Common myeloid progenitor, CD34-positive (primary cell): ENCODE results near the gene MAN1A1.
A peak's percentile ranks its signal among the peaks of the same experiment; 100 is the strongest.
"Not testable (repeated sequence)": the region's sequence is repeated elsewhere in the genome, so short reads cannot be mapped to it uniquely, and the experiment has no call there.

ENCODE experiments used
- CTCF ChIA-PET: fragments of 350-600 bp; sonication (Branson Sonifier 250); formaldehyde crosslinking; loops from one replicate; lab custom pipeline; 2021; ENCODE audit warnings: antibody characterized with exemption; lab: Charles Lee
- POLR2A ChIA-PET: fragments of 350-600 bp; sonication (Branson Sonifier 250); formaldehyde crosslinking; loops from one replicate; lab custom pipeline; 2021; ENCODE audit warnings: antibody characterized with exemption; lab: Charles Lee
- DNase-seq, 3 donors: peaks; one replicate each; pipeline versions ENCODE4 v3.0.0 to v3.0.0-alpha.2; 2013
- H3K27ac ChIP-seq, 2 experiments: 1 replicate in 1 of 2; 2 replicates in 1 of 2; pipeline ENCODE4 v1.7.0; 2013; ENCODE audit warnings: inconsistent platforms in 2 of 2, low read length in 2 of 2, mild to moderate bottlenecking in 2 of 2, low read depth in 1 of 2, moderate library complexity in 1 of 2; ENCODE audit not compliant: severe bottlenecking in 2 of 2, insufficient read depth in 1 of 2, poor library complexity in 1 of 2
- H3K27me3 ChIP-seq, 5 experiments: replicated peaks in 2 of 5; 1 replicate in 3 of 5; 2 replicates in 2 of 5; pipeline versions ENCODE4 v1.6.1 to v1.7.0; 2013; ENCODE audit warnings: low read length in 4 of 5, mild to moderate bottlenecking in 2 of 5, moderate library complexity in 2 of 5, inconsistent platforms in 1 of 5; ENCODE audit not compliant: insufficient read depth in 5 of 5, control insufficient read depth in 4 of 5
- H3K36me3 ChIP-seq, 4 experiments: 1 replicate in 2 of 4; 2 replicates in 2 of 4; pipeline versions ENCODE4 v1.6.1 to v1.7.0; 2013; ENCODE audit warnings: low read length in 3 of 4, control low read depth in 1 of 4, mild to moderate bottlenecking in 1 of 4; ENCODE audit not compliant: control insufficient read depth in 4 of 4, insufficient read depth in 4 of 4
- H3K4me1 ChIP-seq, 4 experiments: 1 replicate in 3 of 4; 2 replicates in 1 of 4; pipeline versions ENCODE4 v1.6.1 to v1.7.1; 2013; ENCODE audit warnings: low read length in 3 of 4, mild to moderate bottlenecking in 3 of 4, control low read depth in 1 of 4, inconsistent platforms in 1 of 4, moderate library complexity in 1 of 4; ENCODE audit not compliant: control insufficient read depth in 4 of 4, insufficient read depth in 4 of 4; ENCODE audit errors: control extremely low read depth in 1 of 4
- H3K4me3 ChIP-seq, 7 experiments: 1 replicate in 4 of 7; 2 replicates in 3 of 7; pipeline versions ENCODE4 v1.5.1 to v1.7.0; 2013; ENCODE audit warnings: mild to moderate bottlenecking in 7 of 7, low read length in 6 of 7, moderate library complexity in 6 of 7, inconsistent platforms in 2 of 7, low read depth in 2 of 7, control low read depth in 1 of 7; ENCODE audit not compliant: insufficient read depth in 4 of 7, control insufficient read depth in 1 of 7; ENCODE audit errors: extremely low read depth in 1 of 7
- H3K9me3 ChIP-seq, 5 experiments: 1 replicate in 4 of 5; 2 replicates in 1 of 5; pipeline versions ENCODE4 v1.6.1 to v1.7.1; 2013; ENCODE audit warnings: low read length in 4 of 5, mild to moderate bottlenecking in 2 of 5, inconsistent platforms in 1 of 5, low read depth in 1 of 5, moderate library complexity in 1 of 5; ENCODE audit not compliant: control insufficient read depth in 4 of 5, insufficient read depth in 2 of 5; ENCODE audit errors: control extremely low read depth in 1 of 5
- WGBS: methylation state at CpG from one replicate; pipeline ENCODE4 v1.1.5; 2013; ENCODE audit not compliant: insufficient coverage; 5-methylcytosine and 5-hydroxymethylcytosine counted together

Gene MAN1A1

GRCh38 chr6:119157506-119157815 lies 192.1 kb downstream of the MAN1A1 start:
- 97% methylated on average over 3 of the region's 3 CpGs for WGBS
- CTCF ChIA-PET = no interaction called here
- no peaks in the 10 kb centered on the region for H3K4me1 ChIP-seq
- H3K4me3 ChIP-seq = no peak overlapping the region
- DNase-seq = no peak
- no peaks in the 10 kb centered on the region for H3K27me3 ChIP-seq
- H3K36me3 ChIP-seq = no peaks in the 10 kb centered on the region
- H3K9me3 ChIP-seq = no peaks in the 10 kb centered on the region
- H3K27ac ChIP-seq = no peak overlapping the region
- POLR2A ChIA-PET = no interaction called here

- Histone ChIP-seq H3K4me1 (no peaks in the 10 kb centered on the region), H3K9me3 (no peaks in the 10 kb centered on the region), H3K27ac (no peak overlapping the region), H3K4me3 (no peak overlapping the region), H3K27me3 (no peaks in the 10 kb centered on the region), H3K36me3 (no peaks in the 10 kb centered on the region)
- ChIA-PET CTCF (no interaction called here), POLR2A (no interaction called here)
- DNase-seq = no peak
- 100% methylated on average over 4 of the region's 8 CpGs for WGBS
These were observed 192.6 kb downstream of the MAN1A1 start for GRCh38 chr6:119156757-119157505.

- WGBS = no CpG with 5 or more reads among the region's 4 CpGs
- H3K4me3 ChIP-seq, H3K27ac ChIP-seq, CTCF ChIA-PET, H3K36me3 ChIP-seq, H3K4me1 ChIP-seq, H3K9me3 ChIP-seq, POLR2A ChIA-PET, H3K27me3 ChIP-seq, DNase-seq: not testable (repeated sequence)
These were observed 193.5 kb downstream of the MAN1A1 start for GRCh38 chr6:119156082-119156481.

GRCh38 chr6:119152187-119152586 lies 197.4 kb downstream of the MAN1A1 start:
- ChIA-PET CTCF (no interaction called here), POLR2A (no interaction called here)
- H3K4me1 ChIP-seq = peaks cover 0 to 12% (median 6%) of the 10 kb centered on the region in 4 experiments
- H3K9me3 ChIP-seq = peaks cover 0 to 1% (median 0%) of the 10 kb centered on the region in 5 experiments
- no peaks in the 10 kb centered on the region for H3K36me3 ChIP-seq
- DNase-seq = no peak
- 67% methylated on average over 1 of the region's 3 CpGs for WGBS
- no peaks in the 10 kb centered on the region for H3K27me3 ChIP-seq
- H3K4me3 ChIP-seq = no peak overlapping the region
- no peak overlapping the region for H3K27ac ChIP-seq

GRCh38 chr6:119148825-119149525 lies 200.6 kb downstream of the MAN1A1 start:
- DNase-seq = no peak
- no peak overlapping the region for H3K4me3 ChIP-seq
- H3K27me3 ChIP-seq = no peaks in the 10 kb centered on the region
- peaks cover 0 to 1% (median 0%) of the 10 kb centered on the region in 5 experiments for H3K9me3 ChIP-seq
- H3K36me3 ChIP-seq = no peaks in the 10 kb centered on the region
- ChIA-PET POLR2A (interaction anchor here (0.6 kb wide), 1 partner anchor 67 kb away, joined by 3 read pairs; no protein-coding TSS in a partner anchor), CTCF (interaction anchor here (0.7 to 4.6 kb wide), 16 partner anchors 10 to 1679 kb away, joined by 3 to 31 read pairs (median 5); no protein-coding TSS in a partner anchor)
- no peak overlapping the region for H3K27ac ChIP-seq
- peaks cover 0 to 36% (median 19%) of the 10 kb centered on the region in 4 experiments for H3K4me1 ChIP-seq
- WGBS = 87% methylated on average over 7 of the region's 9 CpGs

GRCh38 chr6:119148098-119148824 lies 201.3 kb downstream of the MAN1A1 start:
- WGBS = 89% methylated on average over 5 of the region's 5 CpGs
- Histone ChIP-seq H3K27ac (no peak overlapping the region), H3K4me1 (peaks cover 0 to 36% (median 19%) of the 10 kb centered on the region in 4 experiments), H3K9me3 (peaks cover 0 to 1% (median 0%) of the 10 kb centered on the region in 5 experiments), H3K27me3 (no peaks in the 10 kb centered on the region), H3K36me3 (no peaks in the 10 kb centered on the region), H3K4me3 (no peak overlapping the region)
- CTCF ChIA-PET = interaction anchor here (0.7 to 4.6 kb wide), 19 partner anchors 11 to 1680 kb away, joined by 3 to 31 read pairs (median 4); no protein-coding TSS in a partner anchor
- DNase-seq = peak; percentile 44 to 59 (median 54)
- POLR2A ChIA-PET = interaction anchor here (0.6 kb wide), 1 partner anchor 66 kb away, joined by 3 read pairs; no protein-coding TSS in a partner anchor
